ENCODE data around the gene EEF2.

DNA sequence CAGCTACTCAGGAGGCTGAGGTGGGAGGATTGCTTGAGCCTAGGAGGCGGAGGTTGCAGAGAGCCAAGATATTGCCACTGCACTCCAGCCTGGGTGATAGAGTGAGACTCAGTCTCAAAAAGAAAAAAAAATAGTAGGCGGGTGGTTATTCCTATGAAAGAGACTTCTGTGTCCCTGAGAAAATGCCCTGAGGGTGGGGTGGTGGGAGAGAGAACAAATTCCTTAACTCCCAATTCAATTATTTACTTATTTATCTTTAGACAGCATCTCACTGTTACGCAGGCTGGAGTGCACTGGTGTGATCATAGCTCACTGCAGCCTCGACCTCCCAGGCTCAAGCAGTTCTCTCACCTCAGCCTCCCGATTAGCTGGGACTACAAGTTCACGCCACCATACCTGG is 10.3 kb upstream of the EEF2 start:
- TF ChIP-seq POLR2A (IDR thresholded peaks at IDR 0.05; ENCODE audit: low read length) (no peak), GATA1 (IDR thresholded peaks at IDR 0.05; ENCODE audit: low read depth, low read length) (no peak)

Data from erythroblast (primary cell).